ENCODE measurements around the gene NRF1.

NRF1 gene

DNA sequence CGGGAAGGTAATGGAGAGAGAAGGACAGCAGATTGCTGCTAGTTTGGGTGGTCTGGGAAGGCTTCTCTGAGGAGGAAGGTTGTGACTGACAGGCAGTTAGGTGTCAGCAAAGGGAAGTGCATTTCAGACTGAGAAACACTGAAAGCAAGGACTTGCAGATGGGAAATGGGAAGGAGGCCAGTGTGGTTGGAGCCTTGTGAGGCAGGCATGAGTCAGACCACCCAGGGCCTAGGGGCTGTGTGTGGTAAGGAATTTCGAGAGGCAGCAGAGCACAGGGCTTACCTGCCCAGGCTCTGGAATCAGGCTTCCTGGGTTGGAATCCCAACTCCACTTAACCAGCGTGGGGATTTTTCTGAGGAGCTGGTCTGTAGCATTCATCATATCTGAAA, 53.5 kb downstream of the NRF1 start:
- Histone ChIP-seq H3K9me2 (ENCODE audit: low read depth, low read length) (no peaks in the 10 kb centered on the region), H3K9me3 (ENCODE audit: low read length) (peaks cover 12% of the 10 kb centered on the region), H3K4me1 (ENCODE audit: insufficient read depth, low read length, severe bottlenecking) (no peaks in the 10 kb centered on the region), H3F3A (ENCODE audit: insufficient read depth, low read length) (no peaks in the 10 kb centered on the region; the same call in 1 of the 2 replicates), H3K4me3 (ENCODE audit: low read depth, low read length, poor library complexity, severe bottlenecking) (no peak overlapping the region), H3K27me3 (ENCODE audit: insufficient read depth, low read length) (no peaks in the 10 kb centered on the region), H3K79me2 (ENCODE audit: insufficient read depth, low read length) (no peaks in the 10 kb centered on the region), H3K27ac (ENCODE audit: low read depth, low read length, poor library complexity, severe bottlenecking) (no peak overlapping the region), H3K9ac (ENCODE audit: low read length) (no peak overlapping the region), H3K36me3 (ENCODE audit: insufficient read depth, low read length) (peaks cover 24% of the 10 kb centered on the region), H3K4me2 (ENCODE audit: low read length) (no peak overlapping the region), H4K20me1 (ENCODE audit: insufficient read depth, low read length) (no peaks in the 10 kb centered on the region), H2AFZ (ENCODE audit: low read length) (no peak overlapping the region)
- no peak for TF ChIP-seq CTCF (IDR thresholded peaks at IDR 0.05; ENCODE audit: low read length)
- TF ChIP-seq EZH2 (IDR thresholded peaks at IDR 0.05; ENCODE audit: borderline replicate concordance, low read length), result no peak

DNA sequence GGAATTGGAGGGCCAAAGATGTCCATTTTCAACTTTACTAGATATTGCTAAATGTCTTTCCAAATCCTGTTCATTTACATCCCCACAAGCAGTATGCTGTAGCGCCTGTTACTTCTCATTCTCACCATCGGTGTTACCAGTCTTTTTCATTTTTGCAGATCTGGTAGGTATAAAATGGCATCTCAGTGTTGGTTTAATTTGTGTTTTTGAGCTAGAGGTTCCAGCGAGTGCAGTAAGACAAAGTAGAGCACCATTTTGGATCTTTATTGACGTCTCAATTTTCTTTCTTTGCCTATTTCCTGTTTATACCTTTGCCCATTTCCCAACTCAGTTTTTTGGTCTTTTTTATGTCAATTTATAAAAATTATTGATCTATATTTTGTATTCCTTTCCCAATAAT, 55.6 kb downstream of the NRF1 start:
- Histone ChIP-seq H3K4me3 (ENCODE audit: low read depth, low read length, poor library complexity, severe bottlenecking) (no peak overlapping the region), H3K27ac (ENCODE audit: low read depth, low read length, poor library complexity, severe bottlenecking) (no peak overlapping the region), H3K4me1 (ENCODE audit: insufficient read depth, low read length, severe bottlenecking) (no peaks in the 10 kb centered on the region), H3K36me3 (ENCODE audit: insufficient read depth, low read length) (peaks cover 13% of the 10 kb centered on the region), H3K4me2 (ENCODE audit: low read length) (no peak overlapping the region), H4K20me1 (ENCODE audit: insufficient read depth, low read length) (no peaks in the 10 kb centered on the region), H3K9me3 (ENCODE audit: low read length) (peaks cover under 1% of the 10 kb centered on the region; the same call in 1 of the 2 replicates), H3K79me2 (ENCODE audit: insufficient read depth, low read length) (no peaks in the 10 kb centered on the region), H3K9me2 (ENCODE audit: low read depth, low read length) (no peaks in the 10 kb centered on the region), H3K9ac (ENCODE audit: low read length) (no peak overlapping the region), H2AFZ (ENCODE audit: low read length) (no peak overlapping the region), H3K27me3 (ENCODE audit: insufficient read depth, low read length) (no peaks in the 10 kb centered on the region), H3F3A (ENCODE audit: insufficient read depth, low read length) (no peaks in the 10 kb centered on the region; the same call in 1 of the 2 replicates)
- TF ChIP-seq EZH2 (IDR thresholded peaks at IDR 0.05; ENCODE audit: borderline replicate concordance, low read length), result no peak
- no peak for TF ChIP-seq CTCF (IDR thresholded peaks at IDR 0.05; ENCODE audit: low read length)

DNA sequence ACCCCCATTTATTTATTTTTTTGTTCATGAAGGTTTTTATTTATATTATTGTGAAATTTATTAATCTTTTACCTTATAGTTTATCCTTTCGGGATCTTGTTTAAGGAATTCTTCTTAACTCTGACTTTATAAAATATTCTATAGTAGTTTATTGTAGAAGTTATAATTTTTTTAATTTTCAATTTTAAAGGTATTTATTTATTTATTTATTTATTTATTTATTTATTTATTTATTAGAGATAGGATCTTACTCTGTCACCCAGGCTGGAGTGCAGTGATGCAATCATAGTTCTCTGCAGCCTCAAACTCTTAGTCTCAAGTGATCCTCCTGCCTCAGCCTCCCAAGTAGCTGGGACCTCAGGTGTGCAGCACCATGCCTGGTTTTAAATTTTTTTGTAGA, 56.0 kb downstream of the NRF1 start:
- H3K4me3 ChIP-seq (ENCODE audit: low read depth, low read length, poor library complexity, severe bottlenecking), result no peak overlapping the region
- H3F3A ChIP-seq (ENCODE audit: insufficient read depth, low read length), result no peaks in the 10 kb centered on the region
- H3K9ac ChIP-seq (ENCODE audit: low read length), result no peak overlapping the region
- H3K79me2 ChIP-seq (ENCODE audit: insufficient read depth, low read length), result no peaks in the 10 kb centered on the region
- TF ChIP-seq CTCF (IDR thresholded peaks at IDR 0.05; ENCODE audit: low read length) (no peak), EZH2 (IDR thresholded peaks at IDR 0.05; ENCODE audit: borderline replicate concordance, low read length) (no peak)
- no peaks in the 10 kb centered on the region for H3K27me3 ChIP-seq (ENCODE audit: insufficient read depth, low read length)
- H4K20me1 ChIP-seq (ENCODE audit: insufficient read depth, low read length), result no peaks in the 10 kb centered on the region
- H3K36me3 ChIP-seq (ENCODE audit: insufficient read depth, low read length), result peaks cover 13% of the 10 kb centered on the region
- no peaks in the 10 kb centered on the region for H3K9me2 ChIP-seq (ENCODE audit: low read depth, low read length)
- H3K4me1 ChIP-seq (ENCODE audit: insufficient read depth, low read length, severe bottlenecking), result no peaks in the 10 kb centered on the region
- no peak overlapping the region for H2AFZ ChIP-seq (ENCODE audit: low read length)
- H3K9me3 ChIP-seq (ENCODE audit: low read length), result no peaks in the 10 kb centered on the region
- no peak overlapping the region for H3K4me2 ChIP-seq (ENCODE audit: low read length)
- no peak overlapping the region for H3K27ac ChIP-seq (ENCODE audit: low read depth, low read length, poor library complexity, severe bottlenecking)
